ENCODE measurements around the gene DRC1. TPM values are rescaled to one million over a fixed set of nuclear protein-coding genes. Genes with fewer than 3 reads are reported as not detected.

DRC1 gene
- total RNA-seq, 1 experiment from 2014 or later = not detected

- no peaks in the 10 kb centered on the region for H3K36me3 Mint-ChIP-seq (ENCODE audit: insufficient read depth in 1 of 3, low read depth in 3 of 3)
- H2AFZ ChIP-seq (ENCODE audit: low read length) = no peak overlapping the region
- no peaks in the 10 kb centered on the region for H3K79me1 ChIP-seq (ENCODE audit: insufficient read depth, low read depth, low read length, poor library complexity, severe bottlenecking)
- H4K91ac ChIP-seq (ENCODE audit: insufficient read length, low read depth, low read length) = no peak overlapping the region
- H3K27me3 Mint-ChIP-seq (ENCODE audit: low read depth) = no peaks in the 10 kb centered on the region; the same call in 1 of the 2 replicates
- H2BK20ac ChIP-seq (ENCODE audit: low read depth, low read length, poor library complexity, severe bottlenecking) = no peak overlapping the region
- no peaks in the 10 kb centered on the region for H4K20me1 ChIP-seq (ENCODE audit: control insufficient read depth, insufficient read depth, insufficient read length)
- H3K4me3 Mint-ChIP-seq = no peak overlapping the region
- peaks cover 2 to 3% of the 10 kb centered on the region in 2 experiments; a peak in 1 of 4 replicates for H3K4me1 Mint-ChIP-seq
- no peak overlapping the region for H3K4ac ChIP-seq (ENCODE audit: low read depth, low read length)
- H3K9me3 ChIP-seq (ENCODE audit: control insufficient read depth, low read depth, low read length) = no peaks in the 10 kb centered on the region
- H3K79me2 ChIP-seq (ENCODE audit: insufficient read depth, low read length) = no peaks in the 10 kb centered on the region
- no peak overlapping the region for H3K23ac ChIP-seq (ENCODE audit: insufficient read length, low read depth, low read length)
- H2BK5ac ChIP-seq (ENCODE audit: insufficient read length, low read length) = no peak overlapping the region
- H2BK120ac ChIP-seq (ENCODE audit: low read depth, low read length, poor library complexity, severe bottlenecking) = no peak overlapping the region
- H3K23me2 ChIP-seq (ENCODE audit: insufficient read length, low read depth, low read length, poor library complexity, severe bottlenecking) = no peaks in the 10 kb centered on the region
- no peak for DNase-seq
- no peaks in the 10 kb centered on the region for H3K4me1 ChIP-seq (ENCODE audit: insufficient read depth, low read length)
- H3K9me3 Mint-ChIP-seq = no peaks in the 10 kb centered on the region
- no peak overlapping the region for H3K27ac ChIP-seq (ENCODE audit: insufficient read length, low read depth, low read length)
- no peak overlapping the region for H3T11ph ChIP-seq (ENCODE audit: low read length)
- no peak overlapping the region for H3K18ac ChIP-seq (ENCODE audit: insufficient read length, low read depth, low read length)
- H3K27ac Mint-ChIP-seq = no peak overlapping the region
- H3K27me3 ChIP-seq (ENCODE audit: insufficient read depth, low read length) = no peaks in the 10 kb centered on the region
- no peak overlapping the region for H4K8ac ChIP-seq (replicated peaks; ENCODE audit: insufficient read length, low read depth, low read length)
- H3K9ac ChIP-seq (ENCODE audit: extremely low read depth, insufficient read length, low read length) = no peak overlapping the region
- H2BK15ac ChIP-seq (ENCODE audit: low read depth, low read length) = no peak overlapping the region
- H3K14ac ChIP-seq (ENCODE audit: insufficient read depth, low read length) = no peak overlapping the region
- no CpG with 5 or more reads among the region's 9 CpGs for WGBS (ENCODE audit: extremely low coverage, insufficient read length, low lambda C conversion rate)
- no peak overlapping the region for H4K5ac ChIP-seq (ENCODE audit: insufficient read length, low read depth, low read length)
- H3K4me2 ChIP-seq (ENCODE audit: insufficient read depth, insufficient read length, low read length) = no peak overlapping the region
- TF ChIP-seq CTCF (conservative IDR thresholded peaks at IDR 0.05) = no peak
- H3K56ac ChIP-seq (ENCODE audit: insufficient read length, low read depth, low read length) = no peak overlapping the region
- H2AK5ac ChIP-seq (ENCODE audit: insufficient read length, low read length) = no peak overlapping the region
- H2BK12ac ChIP-seq (ENCODE audit: insufficient read length, low read depth, low read length) = no peak overlapping the region
These were observed 5.8 kb downstream of the DRC1 start for GRCh38 chr2:26407526-26407925.
